Smooth muscle cell (in vitro differentiated cells): ENCODE results near the gene CCSER2. TPM values are rescaled to one million over a fixed set of nuclear protein-coding genes. Genes with fewer than 3 reads are reported as not detected.

ENCODE experiments used
- DNase-seq: peaks from one replicate; lab custom pipeline; 2025; ENCODE audit not compliant: unreplicated experiment; lab: John Stamatoyannopoulos, UW
- H2AFZ ChIP-seq: fragments of 200-600 bp; sonication (generic); 2 replicates; pipeline ENCODE4 v1.6.0; 2016; ENCODE audit warnings: antibody characterized with exemption, low read depth, mild to moderate bottlenecking
- H3F3A ChIP-seq: fragments of 200-600 bp; sonication (generic); 2 replicates; pipeline ENCODE4 v1.6.0; 2017; ENCODE audit warnings: antibody characterized with exemption, low read depth
- H3K27ac ChIP-seq: fragments of 200-600 bp; sonication (generic); 2 replicates; pipeline ENCODE4 v1.5.1; 2016; ENCODE audit warnings: low read depth, mild to moderate bottlenecking
- H3K27me3 ChIP-seq: fragments of 200-600 bp; sonication (generic); 2 replicates; pipeline ENCODE4 v1.6.1; 2016; ENCODE audit warnings: low read depth, mild to moderate bottlenecking
- H3K36me3 ChIP-seq: fragments of 200-600 bp; sonication (generic); 2 replicates; pipeline ENCODE4 v1.5.1; 2016; ENCODE audit warnings: low read depth
- H3K4me1 ChIP-seq: fragments of 200-600 bp; sonication (generic); 2 replicates; pipeline ENCODE4 v1.5.1; 2016; ENCODE audit warnings: low read depth
- H3K4me2 ChIP-seq: fragments of 200-600 bp; sonication (generic); 2 replicates; pipeline ENCODE4 v1.6.0; 2016; ENCODE audit warnings: mild to moderate bottlenecking
- H3K4me3 ChIP-seq: fragments of 200-600 bp; sonication (generic); 2 replicates; pipeline ENCODE4 v1.5.1; 2016; ENCODE audit warnings: mild to moderate bottlenecking
- H3K79me2 ChIP-seq: fragments of 200-600 bp; sonication (generic); 2 replicates; pipeline ENCODE4 v1.6.0; 2016; ENCODE audit warnings: low read depth, mild to moderate bottlenecking
- H3K9ac ChIP-seq: fragments of 200-600 bp; sonication (generic); 2 replicates; pipeline ENCODE4 v1.6.0; 2016; ENCODE audit warnings: low read depth
- H3K9me3 ChIP-seq: fragments of 200-600 bp; sonication (generic); replicated peaks from 2 replicates; pipeline ENCODE4 v1.5.1; 2016; ENCODE audit warnings: low read depth
- H4K20me1 ChIP-seq: fragments of 200-600 bp; sonication (generic); 2 replicates; pipeline ENCODE4 v1.6.0; 2016; ENCODE audit warnings: low read depth
- CTCF ChIP-seq: fragments of 200-600 bp; sonication (generic); IDR thresholded peaks from 2 replicates; pipeline ENCODE4 v1.5.1; 2017; ENCODE audit warnings: borderline replicate concordance, mild to moderate bottlenecking, antibody characterized with exemption; ENCODE audit not compliant: insufficient read depth, poor library complexity, severe bottlenecking
- WGBS: methylation state at CpG from one replicate; pipeline ENCODE4 v1.1.7; 2016; ENCODE audit warnings: low lambda C conversion rate; 5-methylcytosine and 5-hydroxymethylcytosine counted together
- polyA plus RNA-seq: library from polyadenylated mRNA; unstranded; fragments of >200 nt; fragmentation: Nextera tagmentation; extraction: Ambion mirVana; gene quantifications from 2 replicates; pipeline ENCODE4 v1.2.1, GENCODE V29; 2016
- total RNA-seq: library from RNA; depleted of rRNA; stranded (reverse); fragments of >200 nt; gene quantifications from 2 replicates; pipeline ENCODE4 v1.2.3, GENCODE V29; 2014

The CCSER2 gene
- total and polyA plus RNA-seq, 2 experiments from 2014 or later: 32.8 to 42.1 TPM

GRCh38 chr10:84416245-84416555 is 87.8 kb downstream of the CCSER2 start:
- no peaks in the 10 kb centered on the region for H3K27me3 ChIP-seq
- WGBS: 83% methylated on average over 2 of the region's 2 CpGs
- no peak overlapping the region for H3K9ac ChIP-seq
- no peak for TF ChIP-seq CTCF
- no peak for DNase-seq
- peaks cover 9% of the 10 kb centered on the region for H3K9me3 ChIP-seq
- no peak overlapping the region for H3K4me3 ChIP-seq
- no peak overlapping the region for H3K4me2 ChIP-seq
- peaks cover 55% of the 10 kb centered on the region for H3K79me2 ChIP-seq
- no peaks in the 10 kb centered on the region for H3F3A ChIP-seq
- peaks cover 20% of the 10 kb centered on the region for H3K4me1 ChIP-seq
- no peak overlapping the region for H3K27ac ChIP-seq
- no peaks in the 10 kb centered on the region for H4K20me1 ChIP-seq
- peaks cover 15% of the 10 kb centered on the region for H3K36me3 ChIP-seq
- H2AFZ ChIP-seq: no peak overlapping the region

- Histone ChIP-seq H4K20me1 (no peaks in the 10 kb centered on the region), H3K4me2 (peak overlapping the region; percentile 79), H3K4me3 (no peak overlapping the region), H3K36me3 (no peaks in the 10 kb centered on the region), H3K4me1 (peaks cover 36% of the 10 kb centered on the region), H3K27ac (peak overlapping the region; percentile 94), H3K9ac (peak overlapping the region; percentile 6), H2AFZ (no peak overlapping the region), H3F3A (peaks cover 24% of the 10 kb centered on the region), H3K79me2 (peaks cover 21% of the 10 kb centered on the region), H3K9me3 (no peaks in the 10 kb centered on the region), H3K27me3 (no peaks in the 10 kb centered on the region)
- no peak for DNase-seq
- no peak for TF ChIP-seq CTCF
- WGBS: 63% methylated on average over 1 of the region's 1 CpG
Observed at GRCh38 chr10:84423719-84424118, 95.3 kb downstream of the CCSER2 start.

- H2AFZ ChIP-seq: no peak overlapping the region
- 11% methylated on average over 3 of the region's 3 CpGs for WGBS
- H3K27ac ChIP-seq: peak overlapping the region; percentile 94
- H3K27me3 ChIP-seq: no peaks in the 10 kb centered on the region
- H3K79me2 ChIP-seq: peaks cover 32% of the 10 kb centered on the region
- H3K4me1 ChIP-seq: peaks cover 26% of the 10 kb centered on the region
- H4K20me1 ChIP-seq: peaks cover 3% of the 10 kb centered on the region
- H3F3A ChIP-seq: peaks cover 24% of the 10 kb centered on the region
- H3K4me3 ChIP-seq: peak overlapping the region; percentile 8
- DNase-seq: no peak
- H3K9ac ChIP-seq: peak overlapping the region; percentile 71
- no peaks in the 10 kb centered on the region for H3K36me3 ChIP-seq
- TF ChIP-seq CTCF: no peak
- peak overlapping the region; percentile 79 for H3K4me2 ChIP-seq
- no peaks in the 10 kb centered on the region for H3K9me3 ChIP-seq
Observed at GRCh38 chr10:84424731-84425167, 96.4 kb downstream of the CCSER2 start.

- H3K9me3 ChIP-seq: no peaks in the 10 kb centered on the region
- no peak overlapping the region for H3K27ac ChIP-seq
- H3K4me3 ChIP-seq: no peak overlapping the region
- WGBS: 85% methylated on average over 5 of the region's 5 CpGs
- peaks cover 64% of the 10 kb centered on the region for H3K79me2 ChIP-seq
- H3K36me3 ChIP-seq: no peaks in the 10 kb centered on the region
- H3K9ac ChIP-seq: no peak overlapping the region
- peaks cover 21% of the 10 kb centered on the region for H4K20me1 ChIP-seq
- H3K4me1 ChIP-seq: peaks cover 25% of the 10 kb centered on the region
- peaks cover 16% of the 10 kb centered on the region for H3F3A ChIP-seq
- H2AFZ ChIP-seq: no peak overlapping the region
- H3K4me2 ChIP-seq: no peak overlapping the region
- no peaks in the 10 kb centered on the region for H3K27me3 ChIP-seq
- no peak for TF ChIP-seq CTCF
- no peak for DNase-seq
Observed at GRCh38 chr10:84427903-84428650, 99.7 kb downstream of the CCSER2 start.
